Measurements from ENCODE around the gene CD46. TPM values are rescaled to one million over a fixed set of nuclear protein-coding genes. Genes with fewer than 3 reads are reported as not detected.

CD46 gene
- total and polyA plus RNA-seq, 3 donors from 2014 or later = 80.7 to 130 (median 107) TPM

GRCh38 chr1:207779008-207779407 is 27.2 kb downstream of the CD46 start:
- intact Hi-C loops (cut with DNase I; ENCODE audit: low total_unique reads) = no loop called here
- Histone ChIP-seq H3K4me3 (no peak overlapping the region), H3K27ac (no peak overlapping the region), H3K36me3 (ENCODE audit: low read depth, missing control alignments) (no peaks in the 10 kb centered on the region), H3K27me3 (no peaks in the 10 kb centered on the region), H3K4me1 (no peaks in the 10 kb centered on the region), H3K9me3 (no peaks in the 10 kb centered on the region)
- no peak for DNase-seq
- TF ChIP-seq POLR2A (IDR thresholded peaks at IDR 0.05) (no peak), CTCF (IDR thresholded peaks at IDR 0.05) (no peak)

- Histone ChIP-seq H3K4me1 (no peaks in the 10 kb centered on the region), H3K27me3 (no peaks in the 10 kb centered on the region), H3K36me3 (ENCODE audit: low read depth, missing control alignments) (no peaks in the 10 kb centered on the region), H3K9me3 (no peaks in the 10 kb centered on the region), H3K27ac (no peak overlapping the region), H3K4me3 (no peak overlapping the region)
- DNase-seq = no peak
- WGBS, 2 donors = 100% methylated on average over 1 of the region's 1 CpG
- intact Hi-C loops (cut with DNase I; ENCODE audit: low total_unique reads) = no loop called here
- TF ChIP-seq CTCF (IDR thresholded peaks at IDR 0.05) = no peak
- no peak for TF ChIP-seq POLR2A (IDR thresholded peaks at IDR 0.05)
Observed at GRCh38 chr1:207781312-207781711, 29.5 kb downstream of the CD46 start.

DNA sequence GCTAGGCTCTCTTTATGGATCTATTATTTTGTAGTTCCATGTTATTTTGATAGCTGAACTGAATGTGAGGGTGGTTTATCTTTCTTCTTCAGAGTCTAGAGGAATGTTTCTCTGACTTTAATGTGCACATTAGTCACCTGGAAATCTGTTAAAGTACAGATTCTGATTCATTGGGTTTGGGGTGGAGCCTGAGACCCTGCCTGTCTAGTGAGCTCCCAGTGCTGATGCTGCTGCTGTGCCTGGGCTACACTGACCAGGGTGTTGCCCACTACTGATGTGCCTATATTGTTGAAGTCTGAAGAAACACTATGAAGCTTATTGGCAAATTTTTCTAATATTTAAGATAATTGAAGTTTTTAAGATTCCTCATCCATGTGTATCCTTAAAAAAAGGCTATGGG is 35.9 kb downstream of the CD46 start:
- no peak for TF ChIP-seq CTCF (IDR thresholded peaks at IDR 0.05)
- no peak for TF ChIP-seq POLR2A (IDR thresholded peaks at IDR 0.05)
- Histone ChIP-seq H3K36me3 (ENCODE audit: low read depth, missing control alignments) (no peaks in the 10 kb centered on the region), H3K4me1 (no peaks in the 10 kb centered on the region), H3K27me3 (no peaks in the 10 kb centered on the region), H3K9me3 (no peaks in the 10 kb centered on the region), H3K4me3 (no peak overlapping the region), H3K27ac (no peak overlapping the region)
- intact Hi-C loops (cut with DNase I; ENCODE audit: low total_unique reads) = no loop called here
- DNase-seq = no peak

DNA sequence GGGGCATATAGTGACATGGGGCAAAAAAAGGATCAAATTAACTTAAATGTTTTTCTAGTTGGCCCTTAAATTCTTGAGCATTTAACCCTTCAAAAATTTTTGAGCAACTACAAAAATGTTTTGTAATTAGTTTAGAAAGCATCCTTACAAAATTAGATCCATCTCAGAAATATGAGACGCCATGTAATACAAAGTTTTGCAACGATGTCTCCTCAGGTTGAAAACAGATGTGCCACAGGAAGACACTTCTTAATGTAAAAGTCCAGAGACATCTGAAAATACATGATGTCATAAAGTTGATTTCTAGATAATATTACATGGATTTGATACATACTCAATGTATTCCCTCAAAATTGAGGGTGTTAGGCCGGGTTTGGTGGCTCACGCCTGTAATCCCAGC is 37.5 kb downstream of the CD46 start:
- DNase-seq = no peak
- 85 to 94% methylated on average over 4 of the region's 4 CpGs for WGBS, 2 donors
- H3K4me3 ChIP-seq = no peak overlapping the region
- intact Hi-C loops (cut with DNase I; ENCODE audit: low total_unique reads) = no loop called here
- no peak for TF ChIP-seq POLR2A (IDR thresholded peaks at IDR 0.05)
- TF ChIP-seq CTCF (IDR thresholded peaks at IDR 0.05) = no peak
- H3K27ac ChIP-seq = no peak overlapping the region
- no peaks in the 10 kb centered on the region for H3K36me3 ChIP-seq (ENCODE audit: low read depth, missing control alignments)
- no peaks in the 10 kb centered on the region for H3K27me3 ChIP-seq
- no peaks in the 10 kb centered on the region for H3K9me3 ChIP-seq
- H3K4me1 ChIP-seq = no peaks in the 10 kb centered on the region

GRCh38 chr1:207789792-207790787 is 38.2 kb downstream of the CD46 start:
- Histone ChIP-seq H3K4me3 (no peak overlapping the region), H3K4me1 (no peaks in the 10 kb centered on the region), H3K27ac (no peak overlapping the region), H3K9me3 (no peaks in the 10 kb centered on the region), H3K27me3 (no peaks in the 10 kb centered on the region), H3K36me3 (ENCODE audit: low read depth, missing control alignments) (no peaks in the 10 kb centered on the region)
- 79 to 81% methylated on average over 8 of the region's 8 CpGs for WGBS, 2 donors
- DNase-seq = no peak
- intact Hi-C loops (cut with DNase I; ENCODE audit: low total_unique reads) = no loop called here
- TF ChIP-seq CTCF (IDR thresholded peaks at IDR 0.05) = no peak

Data from testis (tissue), 3 donors.